Measurements from ENCODE around the gene WFIKKN2. TPM values are rescaled to one million over a fixed set of nuclear protein-coding genes. Genes with fewer than 3 reads are reported as not detected.
A peak's percentile ranks its signal among the peaks of the same experiment; 100 is the strongest.

Gene WFIKKN2
- total and polyA plus RNA-seq, 2 of the 13 experiments (the other 11 are each of a cell fraction or from before 2014, with no cell fraction given) = not detected

DNA sequence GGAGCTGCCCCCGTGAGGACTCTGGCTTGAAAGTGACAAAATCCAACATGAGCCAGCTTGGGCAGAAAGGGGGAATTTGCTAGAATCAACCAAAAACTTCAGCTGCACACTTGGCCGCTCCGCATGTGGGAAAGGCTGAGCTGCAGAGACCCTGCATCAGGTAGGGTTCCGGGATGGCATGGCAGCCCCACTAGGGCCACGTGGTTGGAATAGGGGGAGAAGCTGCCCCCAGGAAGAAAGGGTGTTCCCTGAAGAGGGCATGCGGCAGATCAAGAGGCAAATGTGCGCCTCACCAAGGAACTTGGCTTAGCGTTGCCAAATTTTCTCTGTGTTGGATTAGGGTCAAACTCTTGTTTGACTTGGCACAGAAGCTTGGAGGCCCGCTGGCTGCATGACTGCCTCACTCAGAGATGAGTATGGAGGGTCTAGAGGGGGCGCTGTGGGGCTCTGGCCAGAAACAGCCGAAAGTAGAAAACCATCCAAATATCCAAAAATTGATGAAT, 29.2 kb upstream of the WFIKKN2 start (continued):
- TF ChIP-seq, protein P1, sequence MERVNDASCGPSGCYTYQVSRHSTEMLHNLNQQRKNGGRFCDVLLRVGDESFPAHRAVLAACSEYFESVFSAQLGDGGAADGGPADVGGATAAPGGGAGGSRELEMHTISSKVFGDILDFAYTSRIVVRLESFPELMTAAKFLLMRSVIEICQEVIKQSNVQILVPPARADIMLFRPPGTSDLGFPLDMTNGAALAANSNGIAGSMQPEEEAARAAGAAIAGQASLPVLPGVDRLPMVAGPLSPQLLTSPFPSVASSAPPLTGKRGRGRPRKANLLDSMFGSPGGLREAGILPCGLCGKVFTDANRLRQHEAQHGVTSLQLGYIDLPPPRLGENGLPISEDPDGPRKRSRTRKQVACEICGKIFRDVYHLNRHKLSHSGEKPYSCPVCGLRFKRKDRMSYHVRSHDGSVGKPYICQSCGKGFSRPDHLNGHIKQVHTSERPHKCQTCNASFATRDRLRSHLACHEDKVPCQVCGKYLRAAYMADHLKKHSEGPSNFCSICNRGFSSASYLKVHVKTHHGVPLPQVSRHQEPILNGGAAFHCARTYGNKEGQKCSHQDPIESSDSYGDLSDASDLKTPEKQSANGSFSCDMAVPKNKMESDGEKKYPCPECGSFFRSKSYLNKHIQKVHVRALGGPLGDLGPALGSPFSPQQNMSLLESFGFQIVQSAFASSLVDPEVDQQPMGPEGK (CRISPR knock-in tag; IDR thresholded peaks at IDR 0.05) = peak; percentile 66
- TF ChIP-seq SRSF9 (IDR thresholded peaks at IDR 0.05; ENCODE audit: borderline replicate concordance, insufficient read depth, low read depth, low read length, poor library complexity, severe bottlenecking) (no peak), ZNF34 (CRISPR knock-in tag; IDR thresholded peaks at IDR 0.05; ENCODE audit: borderline replicate concordance) (no peak), ZNF619 (CRISPR knock-in tag; IDR thresholded peaks at IDR 0.05) (no peak), ASH2L (IDR thresholded peaks at IDR 0.05; ENCODE audit: insufficient read length, low read depth, low read length) (no peak), BCL6 (CRISPR knock-in tag; IDR thresholded peaks at IDR 0.05) (peak; percentile 48; the same call in 1 of the 2 replicates), ZNF564 (CRISPR knock-in tag; IDR thresholded peaks at IDR 0.05) (0 out of 2 replicates have a peak, but pooled peaks have one; percentile 39), KLF15 (CRISPR knock-in tag; IDR thresholded peaks at IDR 0.05; ENCODE audit: borderline replicate concordance) (no peak), SIX1 (CRISPR knock-in tag; IDR thresholded peaks at IDR 0.05; ENCODE audit: borderline replicate concordance) (no peak), RBM39 (IDR thresholded peaks at IDR 0.05; ENCODE audit: low read depth, low read length, poor library complexity, severe bottlenecking) (no peak), SP1 (IDR thresholded peaks at IDR 0.05) (no peak), SP1 (CRISPR knock-in tag; IDR thresholded peaks at IDR 0.05) (no peak), ZSCAN31 (CRISPR knock-in tag; IDR thresholded peaks at IDR 0.05; ENCODE audit: low read depth) (no peak), MED8 (CRISPR knock-in tag; IDR thresholded peaks at IDR 0.05; ENCODE audit: insufficient replicate concordance) (no peak), ZNF749 (CRISPR knock-in tag; IDR thresholded peaks at IDR 0.05; ENCODE audit: borderline replicate concordance) (no peak), PAX8 (CRISPR knock-in tag; IDR thresholded peaks at IDR 0.05; ENCODE audit: borderline replicate concordance) (no peak), NONO (IDR thresholded peaks at IDR 0.05) (no peak), NONO (CRISPR knock-in tag; conservative IDR thresholded peaks at IDR 0.05) (no peak)
- TF ChIP-seq, protein P2, sequence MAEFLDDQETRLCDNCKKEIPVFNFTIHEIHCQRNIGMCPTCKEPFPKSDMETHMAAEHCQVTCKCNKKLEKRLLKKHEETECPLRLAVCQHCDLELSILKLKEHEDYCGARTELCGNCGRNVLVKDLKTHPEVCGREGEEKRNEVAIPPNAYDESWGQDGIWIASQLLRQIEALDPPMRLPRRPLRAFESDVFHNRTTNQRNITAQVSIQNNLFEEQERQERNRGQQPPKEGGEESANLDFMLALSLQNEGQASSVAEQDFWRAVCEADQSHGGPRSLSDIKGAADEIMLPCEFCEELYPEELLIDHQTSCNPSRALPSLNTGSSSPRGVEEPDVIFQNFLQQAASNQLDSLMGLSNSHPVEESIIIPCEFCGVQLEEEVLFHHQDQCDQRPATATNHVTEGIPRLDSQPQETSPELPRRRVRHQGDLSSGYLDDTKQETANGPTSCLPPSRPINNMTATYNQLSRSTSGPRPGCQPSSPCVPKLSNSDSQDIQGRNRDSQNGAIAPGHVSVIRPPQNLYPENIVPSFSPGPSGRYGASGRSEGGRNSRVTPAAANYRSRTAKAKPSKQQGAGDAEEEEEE (CRISPR knock-in tag; IDR thresholded peaks at IDR 0.05; ENCODE audit: borderline replicate concordance) = no peak
- TF ChIP-seq, protein P3, sequence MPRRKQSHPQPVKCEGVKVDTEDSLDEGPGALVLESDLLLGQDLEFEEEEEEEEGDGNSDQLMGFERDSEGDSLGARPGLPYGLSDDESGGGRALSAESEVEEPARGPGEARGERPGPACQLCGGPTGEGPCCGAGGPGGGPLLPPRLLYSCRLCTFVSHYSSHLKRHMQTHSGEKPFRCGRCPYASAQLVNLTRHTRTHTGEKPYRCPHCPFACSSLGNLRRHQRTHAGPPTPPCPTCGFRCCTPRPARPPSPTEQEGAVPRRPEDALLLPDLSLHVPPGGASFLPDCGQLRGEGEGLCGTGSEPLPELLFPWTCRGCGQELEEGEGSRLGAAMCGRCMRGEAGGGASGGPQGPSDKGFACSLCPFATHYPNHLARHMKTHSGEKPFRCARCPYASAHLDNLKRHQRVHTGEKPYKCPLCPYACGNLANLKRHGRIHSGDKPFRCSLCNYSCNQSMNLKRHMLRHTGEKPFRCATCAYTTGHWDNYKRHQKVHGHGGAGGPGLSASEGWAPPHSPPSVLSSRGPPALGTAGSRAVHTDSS (CRISPR knock-in tag; conservative IDR thresholded peaks at IDR 0.05) = no peak
- TF ChIP-seq, protein P4, sequence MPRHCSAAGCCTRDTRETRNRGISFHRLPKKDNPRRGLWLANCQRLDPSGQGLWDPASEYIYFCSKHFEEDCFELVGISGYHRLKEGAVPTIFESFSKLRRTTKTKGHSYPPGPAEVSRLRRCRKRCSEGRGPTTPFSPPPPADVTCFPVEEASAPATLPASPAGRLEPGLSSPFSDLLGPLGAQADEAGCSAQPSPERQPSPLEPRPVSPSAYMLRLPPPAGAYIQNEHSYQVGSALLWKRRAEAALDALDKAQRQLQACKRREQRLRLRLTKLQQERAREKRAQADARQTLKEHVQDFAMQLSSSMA (CRISPR knock-in tag; IDR thresholded peaks at IDR 0.05) = peak; percentile 72; the same call in 1 of the 2 replicates
- TF ChIP-seq, protein P5, sequence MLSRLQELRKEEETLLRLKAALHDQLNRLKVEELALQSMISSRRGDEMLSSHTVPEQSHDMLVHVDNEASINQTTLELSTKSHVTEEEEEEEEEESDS (CRISPR knock-in tag; IDR thresholded peaks at IDR 0.05; ENCODE audit: borderline replicate concordance) = no peak
- TF ChIP-seq, protein P6, sequence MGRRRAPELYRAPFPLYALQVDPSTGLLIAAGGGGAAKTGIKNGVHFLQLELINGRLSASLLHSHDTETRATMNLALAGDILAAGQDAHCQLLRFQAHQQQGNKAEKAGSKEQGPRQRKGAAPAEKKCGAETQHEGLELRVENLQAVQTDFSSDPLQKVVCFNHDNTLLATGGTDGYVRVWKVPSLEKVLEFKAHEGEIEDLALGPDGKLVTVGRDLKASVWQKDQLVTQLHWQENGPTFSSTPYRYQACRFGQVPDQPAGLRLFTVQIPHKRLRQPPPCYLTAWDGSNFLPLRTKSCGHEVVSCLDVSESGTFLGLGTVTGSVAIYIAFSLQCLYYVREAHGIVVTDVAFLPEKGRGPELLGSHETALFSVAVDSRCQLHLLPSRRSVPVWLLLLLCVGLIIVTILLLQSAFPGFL (CRISPR knock-in tag; IDR thresholded peaks at IDR 0.05) = no peak
